GM13977 (cell line): ENCODE measurements around the gene DYRK1A.

ENCODE experiments used
- DNase-seq: peaks from one replicate; pipeline ENCODE4 v3.0.0; 2012; ENCODE audit warnings: low spot score
- in situ Hi-C: fragments of 300-500 bp; cut with MboI; formaldehyde crosslinking; loops from one replicate; pipeline ENCODE4 v1.12.0; 2022; ENCODE audit warnings: low sequenced_read_pairs, low pct_unique_long_range_greater_than_20kb, mixed read lengths, inconsistent platforms; ENCODE audit not compliant: unreplicated experiment
- TF ChIP-seq, protein P1 (sequence below): IDR thresholded peaks from 2 replicates; pipeline ENCODE4 v1.5.1; 2012; ENCODE audit warnings: mild to moderate bottlenecking, control low read depth; ENCODE audit not compliant: insufficient read depth; ENCODE audit errors: extremely low read depth, missing control alignments

Gene DYRK1A

DNA sequence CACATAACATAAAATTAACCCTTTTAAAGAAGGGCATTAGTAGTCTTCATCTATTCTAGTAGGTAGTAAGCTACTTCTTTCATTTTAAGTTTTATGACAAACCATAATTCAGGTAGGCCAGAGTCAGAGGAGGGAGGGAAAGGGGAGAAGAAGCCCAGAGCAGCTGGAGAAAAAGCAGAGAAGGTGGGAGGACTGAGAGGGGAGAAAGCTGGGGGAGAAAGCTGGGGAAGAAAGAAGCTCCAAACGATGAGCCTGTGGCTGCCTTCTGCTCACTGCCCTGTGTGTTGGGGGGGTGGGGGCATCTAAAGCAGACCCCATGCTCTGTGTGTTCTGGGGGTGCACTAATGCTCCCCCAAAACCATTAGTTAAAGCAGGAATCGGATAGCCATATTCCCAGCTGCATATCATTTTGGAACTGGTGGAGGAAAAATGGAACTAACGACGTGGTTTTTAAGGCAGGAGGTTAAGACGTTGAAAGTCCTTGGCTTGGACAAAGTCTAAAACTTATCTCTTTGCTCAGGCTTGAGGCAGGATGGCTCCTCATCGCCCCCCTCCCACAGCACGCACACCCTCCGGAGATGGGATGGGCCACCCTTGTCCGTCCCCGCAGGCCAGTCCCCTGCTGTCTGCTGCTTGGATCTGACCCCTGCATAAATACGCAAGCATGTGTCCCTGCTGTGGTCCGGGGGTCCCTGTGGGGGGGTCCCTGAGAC is 184.2 kb downstream of the DYRK1A start:
- in situ Hi-C loops = no loop called here
- TF ChIP-seq, protein P1, sequence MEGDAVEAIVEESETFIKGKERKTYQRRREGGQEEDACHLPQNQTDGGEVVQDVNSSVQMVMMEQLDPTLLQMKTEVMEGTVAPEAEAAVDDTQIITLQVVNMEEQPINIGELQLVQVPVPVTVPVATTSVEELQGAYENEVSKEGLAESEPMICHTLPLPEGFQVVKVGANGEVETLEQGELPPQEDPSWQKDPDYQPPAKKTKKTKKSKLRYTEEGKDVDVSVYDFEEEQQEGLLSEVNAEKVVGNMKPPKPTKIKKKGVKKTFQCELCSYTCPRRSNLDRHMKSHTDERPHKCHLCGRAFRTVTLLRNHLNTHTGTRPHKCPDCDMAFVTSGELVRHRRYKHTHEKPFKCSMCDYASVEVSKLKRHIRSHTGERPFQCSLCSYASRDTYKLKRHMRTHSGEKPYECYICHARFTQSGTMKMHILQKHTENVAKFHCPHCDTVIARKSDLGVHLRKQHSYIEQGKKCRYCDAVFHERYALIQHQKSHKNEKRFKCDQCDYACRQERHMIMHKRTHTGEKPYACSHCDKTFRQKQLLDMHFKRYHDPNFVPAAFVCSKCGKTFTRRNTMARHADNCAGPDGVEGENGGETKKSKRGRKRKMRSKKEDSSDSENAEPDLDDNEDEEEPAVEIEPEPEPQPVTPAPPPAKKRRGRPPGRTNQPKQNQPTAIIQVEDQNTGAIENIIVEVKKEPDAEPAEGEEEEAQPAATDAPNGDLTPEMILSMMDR = no peak
- DNase-seq = no peak

DNA sequence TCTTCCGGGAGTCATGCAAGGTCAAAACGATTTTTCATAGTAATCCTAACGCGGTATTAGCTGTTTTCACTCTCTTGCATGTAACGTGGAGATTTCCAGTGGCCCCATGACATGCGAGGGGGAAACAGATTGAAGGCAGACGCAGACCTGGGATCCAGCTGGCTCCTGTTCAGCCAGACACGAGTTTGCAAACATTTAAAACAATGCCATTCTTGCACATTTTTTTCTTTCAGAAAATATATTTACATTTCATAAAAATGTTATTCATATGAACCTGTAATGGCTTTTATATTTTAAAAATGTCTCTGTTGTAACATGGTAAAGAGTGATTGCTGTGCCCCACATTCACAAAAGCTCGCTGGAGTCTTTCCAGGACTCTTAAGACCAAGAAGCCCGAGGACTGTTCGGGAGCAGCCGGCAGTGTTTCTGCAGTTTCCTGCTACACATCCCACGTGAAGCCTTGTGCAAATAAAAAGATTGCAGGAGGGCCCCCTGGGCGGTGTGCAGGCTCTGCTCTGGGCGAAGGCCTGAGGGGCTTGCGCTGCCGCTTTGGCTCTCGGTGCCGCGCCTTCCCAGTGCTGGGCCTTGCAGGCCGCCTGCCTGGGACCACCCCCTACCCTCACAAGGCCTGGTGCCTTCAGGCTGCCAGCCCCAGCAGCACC is 184.9 kb downstream of the DYRK1A start:
- TF ChIP-seq, protein P1 = no peak
- no peak for DNase-seq
- in situ Hi-C loops = no loop called here

DNA sequence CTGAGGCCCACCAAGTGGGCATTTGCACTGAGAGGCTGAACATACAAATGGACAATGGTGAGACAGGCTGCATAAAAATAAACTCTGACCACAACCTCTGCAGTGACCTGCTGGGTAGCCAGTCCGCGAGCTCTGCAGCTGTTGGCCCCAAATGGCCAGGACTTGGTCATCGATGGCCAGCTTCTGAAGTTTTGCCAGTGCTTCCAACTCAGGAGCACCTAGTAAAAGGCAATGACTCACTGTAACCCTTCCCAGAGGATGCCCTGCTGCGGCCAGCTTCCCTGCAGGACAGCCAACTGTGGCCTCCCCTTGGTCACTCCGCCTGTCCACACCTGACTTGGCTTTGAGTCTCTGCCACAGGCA is 185.4 kb downstream of the DYRK1A start:
- TF ChIP-seq, protein P1 = no peak
- in situ Hi-C loops = no loop called here
- DNase-seq = no peak

DNA sequence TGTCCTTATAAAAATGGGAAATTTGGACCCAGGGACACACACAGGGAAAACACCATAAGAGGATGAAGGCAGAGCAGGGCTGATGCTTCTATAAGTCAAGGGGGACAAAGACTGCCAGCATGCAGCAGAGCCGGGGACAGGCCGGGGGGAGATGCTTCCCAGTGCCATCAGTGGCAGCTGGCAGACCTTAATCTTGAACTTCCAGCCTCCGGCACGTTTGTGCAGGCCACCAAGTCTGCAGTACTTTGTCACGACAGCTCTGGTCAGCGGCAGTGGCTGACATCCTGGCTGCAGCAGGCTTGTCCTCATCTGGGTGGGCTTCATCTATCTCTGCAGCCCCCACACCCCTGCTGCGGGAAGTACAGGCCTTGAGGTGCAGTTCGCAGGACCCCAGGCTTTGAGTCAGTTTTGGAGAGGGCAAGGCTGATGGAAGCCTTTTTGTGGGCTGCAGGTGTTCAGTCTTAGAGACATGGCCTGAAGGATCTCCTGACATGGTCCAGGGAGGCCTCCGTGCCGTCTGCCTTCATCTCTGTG is 186.0 kb downstream of the DYRK1A start:
- TF ChIP-seq, protein P1 = no peak
- DNase-seq = no peak
- in situ Hi-C loops = no loop called here

DNA sequence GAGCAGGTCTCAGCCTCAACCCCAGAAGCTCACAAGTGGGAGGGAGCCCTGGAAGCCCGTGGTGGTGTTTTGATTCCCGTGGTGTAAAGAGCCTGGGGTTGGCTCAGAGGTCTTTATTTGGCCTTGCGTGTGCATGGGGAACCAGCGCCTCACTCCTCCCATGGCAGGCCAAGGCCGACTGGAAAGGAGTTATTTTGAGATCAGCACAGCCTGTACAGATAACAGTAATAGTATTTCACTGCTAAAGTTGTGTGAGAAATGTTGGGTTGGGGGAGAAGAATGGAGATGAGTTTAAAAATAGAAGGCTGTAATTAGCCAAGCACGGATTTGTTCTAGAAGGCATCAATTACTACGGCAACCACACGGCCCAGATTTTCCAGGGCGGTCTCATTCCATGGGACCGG is 186.5 kb downstream of the DYRK1A start:
- TF ChIP-seq, protein P1 = no peak

DNA sequence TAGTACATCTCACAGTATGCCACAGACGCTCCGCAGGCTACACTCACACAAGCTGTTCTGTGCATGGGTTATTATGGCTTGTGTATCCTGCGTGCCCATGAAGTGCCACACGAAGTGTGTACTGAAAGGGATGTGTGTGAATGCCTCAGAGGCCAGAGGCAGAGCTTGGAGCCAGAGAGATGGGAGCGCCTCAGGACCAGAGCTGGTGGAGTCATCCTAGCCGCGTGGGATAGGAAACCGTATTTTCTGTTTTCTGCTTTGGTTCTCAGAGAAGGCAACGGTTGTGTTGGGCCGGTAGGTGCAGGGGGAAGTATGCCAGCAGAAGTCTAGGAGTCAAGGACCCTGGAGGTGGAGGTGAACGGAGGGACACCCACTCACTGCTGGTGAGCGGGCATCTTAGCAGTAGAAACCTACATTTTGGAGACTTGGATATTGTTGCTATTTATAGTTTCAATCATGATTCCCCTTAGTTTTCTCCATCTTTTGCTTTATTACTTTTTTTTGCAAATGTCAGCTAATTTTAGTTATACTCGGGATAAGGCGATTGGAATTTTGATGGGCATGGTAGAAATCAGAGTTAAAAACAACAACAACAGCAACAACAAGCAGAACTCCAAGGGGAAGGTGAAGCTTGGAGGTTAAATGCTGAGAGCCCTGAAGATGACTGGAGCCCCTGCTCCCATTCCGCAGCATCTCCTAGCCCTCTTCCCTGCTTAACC is 188.2 kb downstream of the DYRK1A start:
- no peak for DNase-seq
- TF ChIP-seq, protein P1 = no peak
- in situ Hi-C loops = no loop called here

More for the DNA sequence above, 186.5 kb downstream of the DYRK1A start:
- no peak for DNase-seq
- in situ Hi-C loops = no loop called here
